Inflammatory macrophage treated with lipopolysaccharide for 4 hours (primary cell): ENCODE measurements around the gene XYLT1.

ENCODE experiments used
- DNase-seq: peaks from one replicate; pipeline ENCODE4 v3.0.0-alpha.2; 2020

Gene XYLT1

DNA sequence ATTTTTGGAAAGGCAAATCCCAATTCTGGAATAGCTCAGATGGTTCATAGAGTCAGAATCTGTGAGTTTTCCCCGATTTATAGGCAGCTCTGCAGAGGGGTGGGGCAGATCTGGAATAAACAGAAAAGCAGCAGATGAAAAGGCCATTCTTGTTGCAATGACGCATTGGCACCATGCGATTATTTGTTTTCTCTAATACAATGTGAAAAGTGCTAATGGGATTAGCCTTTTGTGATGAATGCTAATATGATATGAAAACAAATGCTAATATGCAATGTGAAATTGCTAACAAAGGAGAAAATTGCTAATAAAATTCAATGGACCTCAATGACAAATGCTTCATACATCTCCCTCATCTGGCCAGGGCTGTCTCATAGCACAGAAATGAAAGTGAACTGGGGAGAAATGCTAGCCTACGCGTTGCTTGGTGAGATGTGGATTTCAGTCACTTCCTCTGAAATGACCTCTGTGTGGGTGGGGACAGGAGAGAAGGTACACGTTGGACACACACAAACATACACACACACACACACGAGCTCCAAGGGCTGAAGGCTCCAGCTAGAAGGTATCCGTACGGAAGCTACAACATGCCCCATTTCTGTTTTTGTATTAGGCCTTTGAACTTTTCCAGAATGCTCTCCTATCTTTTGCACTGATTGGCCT lies 394.5 kb downstream of the XYLT1 start:
- DNase-seq = peak; percentile 62

- peak; percentile 83 for DNase-seq
These were observed 398.7 kb downstream of the XYLT1 start for GRCh38 chr16:17072104-17072503.

DNA sequence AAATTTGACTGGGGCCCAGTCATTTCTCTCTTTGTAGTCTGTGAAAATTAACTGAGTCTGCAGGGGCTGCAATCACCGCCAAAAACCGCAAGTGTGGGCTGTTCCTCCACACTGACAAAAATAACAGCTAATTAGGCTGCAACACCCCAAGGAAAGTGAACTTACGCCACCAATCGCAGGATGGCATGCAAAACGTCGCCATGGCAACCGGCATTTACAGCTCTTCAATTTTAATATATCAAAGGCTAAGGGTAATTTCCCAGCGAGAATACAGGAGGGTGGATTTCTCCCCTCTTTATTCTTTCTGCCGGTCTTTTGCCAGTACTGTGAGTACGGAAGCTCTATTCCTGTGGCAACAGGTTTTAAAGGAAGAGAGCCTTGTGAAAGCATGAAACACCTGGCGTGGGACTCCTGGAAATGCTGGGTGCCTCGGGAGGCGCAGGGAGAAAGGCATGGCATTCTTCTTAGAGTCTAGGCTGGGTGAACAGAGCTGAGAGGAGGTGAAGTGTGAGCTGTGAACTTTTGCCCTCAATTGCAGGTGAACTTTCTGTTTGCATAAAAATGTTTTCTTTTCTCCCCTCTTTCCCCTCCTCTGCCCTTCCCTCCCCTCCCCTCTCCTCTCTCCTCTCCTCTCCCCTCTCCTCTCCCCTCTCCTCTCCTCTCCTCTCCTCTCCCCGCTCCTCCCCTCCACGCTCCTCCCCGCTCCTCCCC lies 399.7 kb downstream of the XYLT1 start:
- DNase-seq = peak; percentile 89

GRCh38 chr16:17069681-17070080 lies 401.1 kb downstream of the XYLT1 start:
- DNase-seq = peak; percentile 70

DNA sequence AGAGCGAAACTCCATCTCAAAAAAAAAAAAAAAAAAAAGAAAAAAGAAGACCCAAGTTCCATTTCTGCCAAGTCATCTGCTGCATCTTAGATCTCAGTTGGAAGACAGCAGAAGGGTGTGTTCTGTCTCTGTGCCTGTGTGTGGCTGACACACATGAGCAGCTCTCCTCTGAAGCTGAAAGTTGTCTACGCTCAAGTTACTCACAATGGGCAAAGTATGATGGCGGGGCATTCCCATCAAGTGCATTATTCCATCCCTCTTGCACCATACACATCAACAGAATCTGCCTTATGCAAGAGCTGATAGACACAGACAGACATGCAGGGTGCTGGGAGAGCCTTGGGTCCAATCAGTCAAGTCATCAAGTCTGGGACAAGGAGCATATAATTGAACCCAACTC lies 402.2 kb downstream of the XYLT1 start:
- peak; percentile 13 for DNase-seq

DNA sequence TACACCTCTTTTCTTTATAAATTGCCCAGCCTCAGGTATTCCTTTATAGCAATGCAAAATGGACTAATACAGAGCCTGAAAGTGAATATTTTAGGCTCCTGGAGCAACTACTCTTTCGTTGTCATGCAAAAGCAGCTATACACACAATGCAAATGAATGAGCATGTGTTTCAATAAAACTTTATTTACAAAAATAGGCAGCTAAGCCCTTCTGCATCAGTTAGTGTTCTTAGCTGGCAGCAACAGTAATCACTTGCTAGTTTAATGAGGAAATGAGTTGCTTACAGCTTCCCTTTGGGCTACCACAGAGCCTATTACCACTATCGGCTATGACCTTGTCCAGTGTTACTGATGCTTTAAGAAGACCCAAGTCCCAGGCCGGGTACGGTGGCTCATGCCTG lies 402.9 kb downstream of the XYLT1 start:
- peak; percentile 35 for DNase-seq

DNA sequence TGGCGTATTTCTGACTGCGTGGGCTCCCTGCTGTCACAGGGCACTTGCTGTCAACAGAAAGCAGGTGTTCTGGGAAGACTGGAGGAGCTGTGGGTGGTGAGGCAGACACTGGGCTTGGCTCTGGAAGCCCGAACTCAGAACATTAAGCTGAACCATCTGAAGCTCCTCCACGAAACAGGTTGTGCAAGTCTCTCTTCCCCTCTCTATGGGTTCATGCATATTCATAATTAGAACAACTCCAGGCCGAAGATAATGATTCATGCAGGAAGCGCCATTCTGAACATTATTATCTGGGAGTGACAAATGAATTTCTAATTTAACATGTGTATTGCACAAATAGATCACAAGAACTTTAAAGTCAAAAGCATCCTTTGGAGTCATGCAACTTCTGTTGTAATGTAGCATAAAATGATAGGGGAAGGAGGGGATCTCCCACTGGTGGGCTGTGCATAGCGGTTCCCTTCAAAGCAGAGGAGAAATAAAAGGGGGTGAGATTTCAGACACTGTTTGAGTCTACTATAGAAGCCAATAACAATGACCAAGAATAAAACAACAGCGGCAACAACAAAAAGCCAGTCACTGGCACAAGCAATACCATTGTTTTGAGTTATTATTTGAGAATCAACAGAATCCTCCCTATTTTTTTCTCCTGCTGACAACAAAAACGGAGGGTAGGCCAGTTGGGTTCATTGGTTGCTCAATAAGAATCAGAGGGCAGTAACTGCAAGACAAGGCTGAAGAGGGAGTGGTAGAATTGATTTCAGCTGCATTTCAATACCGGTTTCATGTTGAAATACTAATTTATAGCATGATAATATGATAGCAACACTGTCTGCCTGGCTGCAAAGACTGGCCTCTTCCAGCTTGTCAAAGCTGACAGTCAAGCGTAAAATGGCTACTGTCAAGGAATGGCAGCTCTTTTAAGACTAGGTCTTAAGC lies 407.3 kb downstream of the XYLT1 start:
- peak; percentile 82 for DNase-seq

GRCh38 chr16:17062676-17063075 lies 408.1 kb downstream of the XYLT1 start:
- DNase-seq = no peak

DNA sequence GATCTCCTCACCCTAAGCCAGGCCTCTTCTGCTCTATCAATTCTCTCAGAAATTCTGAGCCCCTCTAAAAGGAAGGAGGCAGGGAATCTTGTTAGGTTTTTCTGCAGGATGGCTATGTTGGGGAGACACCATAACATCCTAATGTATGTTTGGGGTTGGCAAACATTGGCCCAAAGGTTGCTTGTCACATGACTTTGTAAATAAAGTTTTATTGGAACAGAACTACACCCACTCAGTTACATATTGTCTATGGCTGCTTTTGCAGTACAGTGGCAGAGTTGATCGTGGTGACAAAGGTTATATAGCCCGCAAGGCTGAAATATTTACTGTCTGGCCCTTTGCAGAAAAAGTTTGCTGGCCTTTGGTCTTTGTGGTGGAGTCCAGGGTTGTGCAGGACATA lies 409.4 kb downstream of the XYLT1 start:
- no peak for DNase-seq

GRCh38 chr16:17058471-17058870 lies 412.3 kb downstream of the XYLT1 start:
- DNase-seq = no peak

- DNase-seq = no peak
These were observed 414.1 kb downstream of the XYLT1 start for GRCh38 chr16:17056666-17057065.

DNA sequence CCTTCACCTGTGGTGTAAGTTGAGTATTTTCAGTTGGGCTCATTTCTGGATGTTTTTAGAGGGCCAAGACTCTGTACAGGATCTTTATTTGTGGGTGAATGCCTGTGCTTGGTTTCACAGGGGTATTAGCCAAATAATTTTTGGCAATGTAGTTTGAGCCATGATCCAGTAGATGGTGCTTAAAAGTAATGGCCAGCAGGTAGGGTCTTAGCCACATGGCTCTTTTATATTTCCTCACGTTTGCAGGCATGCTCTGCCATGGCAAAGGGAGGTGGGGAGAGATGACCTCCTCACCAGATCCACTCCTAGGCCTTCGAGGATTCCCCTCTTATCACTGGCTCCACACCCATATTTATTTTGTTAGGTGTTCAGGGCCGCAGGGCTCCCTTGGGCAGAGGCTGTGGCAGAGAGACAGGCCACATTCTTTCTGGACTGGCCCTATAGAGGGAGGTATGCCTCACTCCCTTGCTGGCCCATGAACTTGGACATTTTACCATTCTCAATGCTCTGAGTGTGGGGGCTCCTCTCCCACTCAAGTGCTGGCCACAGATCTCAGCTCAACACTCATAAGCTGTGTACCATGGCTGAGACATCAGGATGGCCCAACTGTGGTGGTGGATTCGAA lies 417.1 kb downstream of the XYLT1 start:
- no peak for DNase-seq
